AG04450 (cell line): ENCODE measurements around the gene CACNA1C. TPM values are rescaled to one million over a fixed set of nuclear protein-coding genes. Genes with fewer than 3 reads are reported as not detected.

Experiments used
- CTCF ChIA-PET: fragments of 300-600, 350-600 bp; formaldehyde crosslinking; extraction: SDS; loops from one replicate; lab custom pipeline; 2022; ENCODE audit warnings: antibody characterized with exemption, inconsistent platforms; lab: Charles Lee
- POLR2A ChIA-PET: fragments of 350-600 bp; formaldehyde crosslinking; extraction: SDS; loops from one replicate; lab custom pipeline; 2021; ENCODE audit warnings: antibody characterized with exemption, inconsistent platforms; lab: Yijun Ruan, JAX
- DNase-seq: peaks from one replicate; pipeline ENCODE4 v3.0.0-alpha.2; 2011; ENCODE audit warnings: low read depth, low spot score
- H3K27ac ChIP-seq: one replicate; pipeline ENCODE4 v1.5.1; 2012; ENCODE audit warnings: low read depth, low read length, control low read depth
- H3K27me3 ChIP-seq: one replicate; pipeline ENCODE4 v1.6.0; 2012; ENCODE audit warnings: low read length; ENCODE audit not compliant: control insufficient read depth, insufficient read depth
- H3K4me3 ChIP-seq: 2 replicates; pipeline ENCODE4 v1.5.1; 2011; ENCODE audit warnings: mild to moderate bottlenecking, low read depth, low read length, control low read depth
- H3K9me3 ChIP-seq: 2 replicates; pipeline ENCODE4 v1.5.1; 2012; ENCODE audit warnings: low read length; ENCODE audit not compliant: control insufficient read depth, insufficient read depth
- polyA plus RNA-seq: library from polyadenylated mRNA; depleted of rRNA; stranded (reverse); fragments of >200 nt; gene quantifications from 2 replicates; pipeline ENCODE4 v1.2.3, GENCODE V29; 2011
- TF ChIP-seq, protein P1 (sequence below): IDR thresholded peaks from 2 replicates; pipeline ENCODE4 v1.5.1; 2011; ENCODE audit warnings: low read depth, low read length, control low read depth, inconsistent platforms

CACNA1C gene
- polyA plus RNA-seq, 1 experiment = 5.9 TPM

- DNase-seq = no peak
- ChIA-PET CTCF (no interaction called here), POLR2A (no interaction called here)
- TF ChIP-seq, protein P1, sequence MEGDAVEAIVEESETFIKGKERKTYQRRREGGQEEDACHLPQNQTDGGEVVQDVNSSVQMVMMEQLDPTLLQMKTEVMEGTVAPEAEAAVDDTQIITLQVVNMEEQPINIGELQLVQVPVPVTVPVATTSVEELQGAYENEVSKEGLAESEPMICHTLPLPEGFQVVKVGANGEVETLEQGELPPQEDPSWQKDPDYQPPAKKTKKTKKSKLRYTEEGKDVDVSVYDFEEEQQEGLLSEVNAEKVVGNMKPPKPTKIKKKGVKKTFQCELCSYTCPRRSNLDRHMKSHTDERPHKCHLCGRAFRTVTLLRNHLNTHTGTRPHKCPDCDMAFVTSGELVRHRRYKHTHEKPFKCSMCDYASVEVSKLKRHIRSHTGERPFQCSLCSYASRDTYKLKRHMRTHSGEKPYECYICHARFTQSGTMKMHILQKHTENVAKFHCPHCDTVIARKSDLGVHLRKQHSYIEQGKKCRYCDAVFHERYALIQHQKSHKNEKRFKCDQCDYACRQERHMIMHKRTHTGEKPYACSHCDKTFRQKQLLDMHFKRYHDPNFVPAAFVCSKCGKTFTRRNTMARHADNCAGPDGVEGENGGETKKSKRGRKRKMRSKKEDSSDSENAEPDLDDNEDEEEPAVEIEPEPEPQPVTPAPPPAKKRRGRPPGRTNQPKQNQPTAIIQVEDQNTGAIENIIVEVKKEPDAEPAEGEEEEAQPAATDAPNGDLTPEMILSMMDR = no peak
- H3K4me3 ChIP-seq = no peak overlapping the region
- H3K27ac ChIP-seq = no peak overlapping the region
- no peaks in the 10 kb centered on the region for H3K27me3 ChIP-seq
- H3K9me3 ChIP-seq = no peaks in the 10 kb centered on the region
Observed at GRCh38 chr12:2297004-2297403, 244.2 kb downstream of the CACNA1C start.

DNA sequence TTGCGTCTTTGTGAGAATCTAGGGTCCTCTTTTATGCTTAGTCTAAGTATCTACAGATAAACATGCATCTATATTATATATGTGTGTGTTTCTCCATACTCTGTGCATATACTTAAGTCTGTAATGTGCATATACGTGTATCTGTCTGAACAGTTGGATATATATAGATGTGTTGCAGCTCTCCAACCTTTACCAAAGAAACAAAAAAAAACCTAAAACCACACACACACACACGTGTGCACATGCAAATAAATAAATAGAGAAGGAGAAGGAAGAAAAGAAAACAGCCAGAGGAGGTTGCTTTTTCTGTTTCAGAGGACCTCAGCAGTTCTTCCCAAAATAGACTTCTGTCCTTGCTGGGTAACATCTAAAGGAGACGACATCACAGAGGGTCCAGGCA is 244.9 kb downstream of the CACNA1C start:
- ChIA-PET CTCF (no interaction called here), POLR2A (no interaction called here)

GRCh38 chr12:2298556-2299200 is 245.9 kb downstream of the CACNA1C start:
- no peak for DNase-seq
- Histone ChIP-seq H3K4me3 (no peak overlapping the region), H3K9me3 (no peaks in the 10 kb centered on the region), H3K27ac (no peak overlapping the region), H3K27me3 (no peaks in the 10 kb centered on the region)
- TF ChIP-seq, protein P1 = no peak
- CTCF ChIA-PET = interaction anchor here (1.0 kb wide), 1 partner anchor 15 kb away, joined by 3 read pairs; no protein-coding TSS in a partner anchor
- POLR2A ChIA-PET = no interaction called here

More for the DNA sequence above, 244.9 kb downstream of the CACNA1C start:
- TF ChIP-seq, protein P1 = no peak
- no peak overlapping the region for H3K27ac ChIP-seq
- DNase-seq = no peak
- H3K4me3 ChIP-seq = no peak overlapping the region
- no peaks in the 10 kb centered on the region for H3K9me3 ChIP-seq
- no peaks in the 10 kb centered on the region for H3K27me3 ChIP-seq

- ChIA-PET POLR2A (no interaction called here), CTCF (interaction anchor here (1.0 kb wide), 1 partner anchor 15 kb away, joined by 3 read pairs; no protein-coding TSS in a partner anchor)
- Histone ChIP-seq H3K9me3 (no peaks in the 10 kb centered on the region), H3K27ac (no peak overlapping the region), H3K4me3 (no peak overlapping the region), H3K27me3 (no peaks in the 10 kb centered on the region)
- TF ChIP-seq, protein P1 = no peak
- no peak for DNase-seq
Observed at GRCh38 chr12:2299206-2299605, 246.4 kb downstream of the CACNA1C start.

DNA sequence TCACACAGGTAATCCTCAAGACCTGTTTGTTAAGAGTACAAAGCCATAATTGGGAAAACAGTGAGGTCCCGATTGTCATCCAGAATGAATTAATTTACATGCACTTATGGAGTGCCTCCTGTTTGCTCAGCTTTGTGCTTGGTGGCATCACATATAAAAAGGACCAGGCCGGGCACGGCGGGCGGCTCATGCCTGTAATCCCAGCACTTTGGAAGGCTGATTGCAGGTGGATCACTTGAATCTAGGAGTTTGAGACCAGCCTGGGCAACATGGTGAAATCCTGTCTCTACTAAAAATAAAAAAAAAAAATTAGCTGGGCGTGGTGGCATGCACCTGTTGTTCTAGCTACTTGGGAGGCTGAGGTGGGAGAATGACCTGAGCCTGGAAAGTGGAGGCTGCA is 247.4 kb downstream of the CACNA1C start:
- H3K27ac ChIP-seq = no peak overlapping the region
- no peak overlapping the region for H3K4me3 ChIP-seq
- CTCF ChIA-PET = interaction anchor here (1.2 kb wide), 1 partner anchor 9 kb away, joined by 5 read pairs; no protein-coding TSS in a partner anchor
- no peaks in the 10 kb centered on the region for H3K9me3 ChIP-seq
- POLR2A ChIA-PET = interaction anchor here (0.6 to 0.7 kb wide), 2 partner anchors 63 to 578 kb away, joined by 3 to 4 read pairs; no protein-coding TSS in a partner anchor
- TF ChIP-seq, protein P1 = no peak
- DNase-seq = no peak
- no peaks in the 10 kb centered on the region for H3K27me3 ChIP-seq
